Upper lobe of left lung (tissue), 6 donors: ENCODE data around the gene FAF1. TPM values are rescaled to one million over a fixed set of nuclear protein-coding genes. Genes with fewer than 3 reads are reported as not detected.

ENCODE experiments used
- ATAC-seq, 2 donors: fragments of 200-7000 bp; cut with Tn5 transposase; one replicate each; pipeline ENCODE4 v1.9.1; 2022; ENCODE audit warnings: mild to moderate bottlenecking in 2 of 2, moderate library complexity in 2 of 2; ENCODE audit not compliant: low FRiP score in 2 of 2
- DNase-seq, 2 donors: peaks; one replicate each; pipeline ENCODE4 v3.0.0-alpha.2; 2019 to 2020
- H3K27ac ChIP-seq, 4 donors: fragments of 200-600 bp; sonication (generic); one replicate each; pipeline ENCODE4 v1.5.1; 2016 to 2019
- H3K27me3 ChIP-seq, 4 donors: fragments of 200-600 bp; sonication (generic); one replicate each; pipeline ENCODE4 v1.5.1; 2017 to 2019
- H3K36me3 ChIP-seq, 4 donors: fragments of 200-600 bp; sonication (generic); one replicate each; pipeline ENCODE4 v1.5.1; 2016 to 2019
- H3K4me1 ChIP-seq, 4 donors: fragments of 200-600 bp; sonication (generic); one replicate each; pipeline ENCODE4 v1.5.1; 2018 to 2019
- H3K4me3 ChIP-seq, 4 donors: fragments of 200-600 bp; sonication (generic); one replicate each; pipeline ENCODE4 v1.5.1; 2017 to 2019; ENCODE audit warnings: mild to moderate bottlenecking in 2 of 4, moderate library complexity in 1 of 4
- H3K9me3 ChIP-seq, 4 donors: fragments of 200-600 bp; sonication (generic); one replicate each; pipeline ENCODE4 v1.5.1; 2018 to 2019
- EP300 ChIP-seq, 4 donors: sonication (generic); formaldehyde crosslinking; IDR thresholded peaks; one replicate each; pipeline ENCODE4 v1.5.1; 2017; ENCODE audit warnings: antibody characterized with exemption in 4 of 4, control low read depth in 2 of 4
- POLR2A ChIP-seq, 4 donors: fragments of 450-650 bp; IDR thresholded peaks; one replicate each; pipeline ENCODE4 v1.5.1; 2016 to 2017; ENCODE audit warnings: antibody characterized with exemption in 4 of 4, mild to moderate bottlenecking in 2 of 4
- POLR2AphosphoS5 ChIP-seq, 2 donors: sonication (generic); formaldehyde crosslinking; IDR thresholded peaks; one replicate each; pipeline ENCODE4 v1.5.1; 2017; ENCODE audit warnings: antibody characterized with exemption in 2 of 2
- WGBS, 2 donors: methylation state at CpG; one replicate each; pipeline ENCODE4 v1.1.5; 2017 to 2018; 5-methylcytosine and 5-hydroxymethylcytosine counted together
- total RNA-seq, 6 donors: library from RNA; depleted of rRNA in 4 of 6; stranded (reverse); fragments of >200 nt in 4 of 6; gene quantifications; one replicate each; pipeline versions ENCODE4 v1.1.0 to v1.2.1, GENCODE V29; 2016 to 2021
- TF ChIP-seq, protein P1 (sequence below), 6 experiments: fragments of 450-650 bp in 4 of 6; fragments of 200-600 bp in 2 of 6; sonication (generic) in 2 of 6; IDR thresholded peaks; one replicate each; pipeline ENCODE4 v1.5.1; 2016 to 2019; ENCODE audit warnings: antibody characterized with exemption in 6 of 6
- donor health status: DM: no; HTN: no; CAD: no; lungs with moderate emphysema.
- donor health status: DM: no; HTN: yes; CAD: no; lungs with severe emphysema.

The FAF1 gene
- total RNA-seq, 6 donors from 2014 or later: 30.2 to 52.3 (median 35.0) TPM

GRCh38 chr1:50505427-50505826, 454.6 kb downstream of the FAF1 start:
- no peak overlapping the region for H3K27ac ChIP-seq
- TF ChIP-seq EP300 (IDR thresholded peaks at IDR 0.05): no peak
- no peak for TF ChIP-seq POLR2A (IDR thresholded peaks at IDR 0.05)
- TF ChIP-seq POLR2AphosphoS5 (IDR thresholded peaks at IDR 0.05): no peak
- TF ChIP-seq, protein P1, sequence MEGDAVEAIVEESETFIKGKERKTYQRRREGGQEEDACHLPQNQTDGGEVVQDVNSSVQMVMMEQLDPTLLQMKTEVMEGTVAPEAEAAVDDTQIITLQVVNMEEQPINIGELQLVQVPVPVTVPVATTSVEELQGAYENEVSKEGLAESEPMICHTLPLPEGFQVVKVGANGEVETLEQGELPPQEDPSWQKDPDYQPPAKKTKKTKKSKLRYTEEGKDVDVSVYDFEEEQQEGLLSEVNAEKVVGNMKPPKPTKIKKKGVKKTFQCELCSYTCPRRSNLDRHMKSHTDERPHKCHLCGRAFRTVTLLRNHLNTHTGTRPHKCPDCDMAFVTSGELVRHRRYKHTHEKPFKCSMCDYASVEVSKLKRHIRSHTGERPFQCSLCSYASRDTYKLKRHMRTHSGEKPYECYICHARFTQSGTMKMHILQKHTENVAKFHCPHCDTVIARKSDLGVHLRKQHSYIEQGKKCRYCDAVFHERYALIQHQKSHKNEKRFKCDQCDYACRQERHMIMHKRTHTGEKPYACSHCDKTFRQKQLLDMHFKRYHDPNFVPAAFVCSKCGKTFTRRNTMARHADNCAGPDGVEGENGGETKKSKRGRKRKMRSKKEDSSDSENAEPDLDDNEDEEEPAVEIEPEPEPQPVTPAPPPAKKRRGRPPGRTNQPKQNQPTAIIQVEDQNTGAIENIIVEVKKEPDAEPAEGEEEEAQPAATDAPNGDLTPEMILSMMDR (IDR thresholded peaks at IDR 0.05): no peak
- H3K4me3 ChIP-seq: no peak overlapping the region
- H3K27me3 ChIP-seq: no peaks in the 10 kb centered on the region
- ATAC-seq (no peak), DNase-seq (no peak)
- H3K9me3 ChIP-seq: peaks cover 0 to 6% (median 5%) of the 10 kb centered on the region in 4 donors
- H3K4me1 ChIP-seq: no peaks in the 10 kb centered on the region
- H3K36me3 ChIP-seq: peaks cover 0 to 11% (median 0%) of the 10 kb centered on the region in 4 donors

- ATAC-seq (no peak), DNase-seq (no peak)
- Histone ChIP-seq H3K9me3 (peaks cover 0 to 9% (median 6%) of the 10 kb centered on the region in 4 donors), H3K27me3 (no peaks in the 10 kb centered on the region), H3K27ac (no peak overlapping the region), H3K4me1 (no peaks in the 10 kb centered on the region), H3K4me3 (no peak overlapping the region), H3K36me3 (peaks cover 0 to 11% (median 0%) of the 10 kb centered on the region in 4 donors)
- 96 to 97% methylated on average over 1 of the region's 1 CpG for WGBS, 2 donors
- TF ChIP-seq POLR2A (IDR thresholded peaks at IDR 0.05) (no peak), EP300 (IDR thresholded peaks at IDR 0.05) (no peak), POLR2AphosphoS5 (IDR thresholded peaks at IDR 0.05) (no peak)
- TF ChIP-seq, protein P1 (IDR thresholded peaks at IDR 0.05): no peak
Measured at GRCh38 chr1:50503515-50503914, 456.6 kb downstream of the FAF1 start.

DNA sequence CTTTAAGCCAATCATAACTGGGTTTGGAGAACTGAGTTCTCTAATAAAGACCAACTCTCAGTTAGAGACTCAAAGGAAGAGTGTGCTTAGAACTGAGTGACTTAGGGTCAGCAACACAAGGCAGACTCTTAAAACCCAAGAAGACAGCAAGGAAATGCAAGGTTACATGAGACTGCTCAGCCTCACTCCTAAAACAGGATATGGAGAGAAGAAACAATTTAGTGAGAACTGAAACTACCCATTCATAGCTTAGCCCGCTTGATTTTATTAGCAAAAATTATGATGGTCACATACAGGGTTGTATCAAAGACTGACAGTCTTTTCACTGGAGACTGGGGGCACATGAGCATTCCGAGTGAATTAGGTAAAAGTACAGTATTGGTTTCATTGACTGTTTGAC, 457.9 kb downstream of the FAF1 start:
- ATAC-seq: no peak
- DNase-seq: no peak
- Histone ChIP-seq H3K9me3 (peaks cover under 1 to 11% (median 8%) of the 10 kb centered on the region in 4 donors), H3K4me1 (no peaks in the 10 kb centered on the region), H3K36me3 (peaks cover 0 to 11% (median 0%) of the 10 kb centered on the region in 4 donors), H3K27ac (no peak overlapping the region), H3K4me3 (no peak overlapping the region), H3K27me3 (no peaks in the 10 kb centered on the region)
- 92 to 98% methylated on average over 2 of the region's 2 CpGs for WGBS, 2 donors
- no peak for TF ChIP-seq POLR2AphosphoS5 (IDR thresholded peaks at IDR 0.05)

DNA sequence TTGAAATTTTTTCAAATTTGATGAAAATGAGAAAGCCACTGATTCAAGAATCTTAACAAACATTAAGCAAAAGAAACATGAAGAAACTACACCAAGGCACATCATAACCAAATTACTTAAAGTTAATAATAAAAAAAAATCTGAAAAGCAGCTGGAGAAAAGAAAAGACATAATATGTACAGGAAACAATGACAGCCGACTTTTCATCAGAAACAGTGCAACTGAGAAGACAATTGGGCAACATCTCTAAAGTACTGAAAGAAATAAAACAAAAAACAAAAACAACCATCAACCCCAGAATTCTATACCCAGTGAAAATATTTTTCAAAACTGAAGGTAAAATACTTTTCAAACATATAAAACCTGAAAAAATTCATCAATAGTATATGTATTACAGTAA, 463.1 kb downstream of the FAF1 start:
- Histone ChIP-seq H3K4me1 (no peaks in the 10 kb centered on the region), H3K27me3 (no peaks in the 10 kb centered on the region), H3K27ac (no peak overlapping the region), H3K36me3 (peaks cover 0 to 3% (median 0%) of the 10 kb centered on the region in 4 donors), H3K9me3 (peaks cover 0 to 14% (median 5%) of the 10 kb centered on the region in 4 donors), H3K4me3 (no peak overlapping the region)
- ATAC-seq: no peak
- 96 to 97% methylated on average over 1 of the region's 1 CpG for WGBS, 2 donors
- TF ChIP-seq EP300 (IDR thresholded peaks at IDR 0.05): no peak
- TF ChIP-seq, protein P1 (IDR thresholded peaks at IDR 0.05): no peak
- TF ChIP-seq POLR2A (IDR thresholded peaks at IDR 0.05): no peak
- no peak for TF ChIP-seq POLR2AphosphoS5 (IDR thresholded peaks at IDR 0.05)
- DNase-seq: no peak

- H3K36me3 ChIP-seq: peaks cover 0 to 24% (median 9%) of the 10 kb centered on the region in 4 donors
- no peak overlapping the region for H3K27ac ChIP-seq
- 93% methylated on average over 2 of the region's 2 CpGs for WGBS, 2 donors
Measured at GRCh38 chr1:50493710-50494109, 466.4 kb downstream of the FAF1 start.

More at GRCh38 chr1:50493710-50494109, 466.4 kb downstream of the FAF1 start:
- no peaks in the 10 kb centered on the region for H3K4me1 ChIP-seq
- no peak for ATAC-seq
- TF ChIP-seq POLR2AphosphoS5 (IDR thresholded peaks at IDR 0.05) (no peak), POLR2A (IDR thresholded peaks at IDR 0.05) (no peak), EP300 (IDR thresholded peaks at IDR 0.05) (no peak)
- TF ChIP-seq, protein P1 (IDR thresholded peaks at IDR 0.05): no peak
- H3K27me3 ChIP-seq: no peaks in the 10 kb centered on the region
- no peak overlapping the region for H3K4me3 ChIP-seq
- no peak for DNase-seq
- H3K9me3 ChIP-seq: peaks cover 0 to 14% (median 4%) of the 10 kb centered on the region in 4 donors
